Activated CD4-positive, alpha-beta T cell treated with anti-CD3 and anti-CD28 coated beads, Interleukin-2, amount 50 U/mL, for 1 hour (primary cell): ENCODE data around the gene RAB3GAP2.
"Not testable (repeated sequence)": the region's sequence is repeated elsewhere in the genome, so short reads cannot be mapped to it uniquely, and the experiment has no call there.

ENCODE experiments used
- DNase-seq: peaks from one replicate; pipeline ENCODE4 v3.0.0-alpha.2; 2020

The RAB3GAP2 gene

DNA sequence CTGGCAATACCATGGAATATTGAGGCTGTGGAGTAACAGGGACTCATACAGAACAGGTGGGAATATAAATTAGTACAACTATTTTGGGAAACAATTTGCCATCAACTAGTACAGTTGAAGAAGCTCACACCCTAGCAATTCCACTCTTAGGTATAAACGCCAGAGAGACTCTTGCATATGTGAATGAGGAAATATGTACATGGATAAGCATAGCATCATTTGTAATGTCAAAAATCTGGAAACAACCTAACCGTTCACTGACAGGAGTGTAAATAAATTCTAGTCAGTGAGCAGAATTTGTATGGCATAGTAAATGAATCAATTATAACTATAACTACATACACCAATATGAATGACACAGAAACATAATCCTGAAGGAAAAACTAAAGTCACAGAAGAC is 83.7 kb downstream of the RAB3GAP2 start:
- no peak for DNase-seq

DNA sequence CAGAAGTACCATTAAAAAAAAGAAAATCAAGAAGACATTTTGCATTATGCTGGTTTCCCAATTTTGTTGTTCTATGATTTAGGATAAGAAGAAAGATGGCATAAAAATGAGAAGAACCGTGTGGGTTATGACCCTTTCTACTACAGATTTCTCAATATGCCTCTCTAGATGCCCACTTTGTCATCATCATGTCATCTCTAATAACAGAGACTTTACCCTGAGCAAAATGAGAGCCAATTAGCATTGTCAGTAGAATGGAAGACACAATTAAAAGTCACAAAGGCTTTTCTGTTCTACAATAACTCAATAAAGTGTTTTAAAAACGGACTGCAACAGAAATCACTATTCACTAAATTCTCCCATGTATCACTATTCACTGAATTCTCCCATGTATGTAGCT is 85.5 kb downstream of the RAB3GAP2 start:
- DNase-seq: no peak

DNA sequence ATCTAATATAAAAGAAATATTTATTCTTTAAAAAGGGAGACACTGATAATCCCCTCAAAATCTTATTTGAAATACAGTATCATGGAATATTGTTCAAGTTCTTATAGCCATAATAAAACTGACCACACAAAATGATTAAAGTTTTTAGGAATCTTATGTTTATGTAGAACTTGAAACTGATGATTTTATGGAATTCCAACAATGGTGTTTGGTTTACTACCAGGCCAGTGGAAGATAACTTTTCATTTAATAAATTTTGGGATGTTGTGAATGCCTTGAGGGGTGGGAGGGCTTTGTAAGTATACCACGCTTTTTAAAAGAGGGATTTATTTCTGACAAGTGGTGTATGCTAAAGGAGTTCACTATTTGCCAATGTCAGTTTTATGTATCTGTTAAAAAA is 87.7 kb downstream of the RAB3GAP2 start:
- DNase-seq: no peak

DNA sequence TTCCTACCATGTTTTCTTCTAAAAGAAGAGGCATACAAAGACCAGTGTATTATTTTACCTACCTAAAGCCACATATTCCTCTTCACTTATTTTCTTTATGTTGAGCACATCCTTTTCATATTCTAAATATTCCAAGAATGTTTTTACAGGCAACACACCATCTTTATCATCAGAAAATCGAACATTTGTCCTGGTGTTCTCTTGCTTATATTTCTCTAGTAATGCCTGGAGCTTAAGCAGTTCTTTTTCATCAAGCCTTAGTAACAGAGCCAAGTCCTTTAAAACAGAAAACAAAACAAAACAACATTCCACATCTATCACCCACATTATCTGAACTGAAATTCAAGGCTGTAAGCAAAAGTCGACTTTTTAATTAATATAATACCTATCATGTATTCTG is 89.6 kb downstream of the RAB3GAP2 start:
- no peak for DNase-seq

GRCh38 chr1:220182111-220182510 is 90.1 kb downstream of the RAB3GAP2 start:
- no peak for DNase-seq

GRCh38 chr1:220176540-220176939 is 95.7 kb downstream of the RAB3GAP2 start:
- DNase-seq: no peak

DNA sequence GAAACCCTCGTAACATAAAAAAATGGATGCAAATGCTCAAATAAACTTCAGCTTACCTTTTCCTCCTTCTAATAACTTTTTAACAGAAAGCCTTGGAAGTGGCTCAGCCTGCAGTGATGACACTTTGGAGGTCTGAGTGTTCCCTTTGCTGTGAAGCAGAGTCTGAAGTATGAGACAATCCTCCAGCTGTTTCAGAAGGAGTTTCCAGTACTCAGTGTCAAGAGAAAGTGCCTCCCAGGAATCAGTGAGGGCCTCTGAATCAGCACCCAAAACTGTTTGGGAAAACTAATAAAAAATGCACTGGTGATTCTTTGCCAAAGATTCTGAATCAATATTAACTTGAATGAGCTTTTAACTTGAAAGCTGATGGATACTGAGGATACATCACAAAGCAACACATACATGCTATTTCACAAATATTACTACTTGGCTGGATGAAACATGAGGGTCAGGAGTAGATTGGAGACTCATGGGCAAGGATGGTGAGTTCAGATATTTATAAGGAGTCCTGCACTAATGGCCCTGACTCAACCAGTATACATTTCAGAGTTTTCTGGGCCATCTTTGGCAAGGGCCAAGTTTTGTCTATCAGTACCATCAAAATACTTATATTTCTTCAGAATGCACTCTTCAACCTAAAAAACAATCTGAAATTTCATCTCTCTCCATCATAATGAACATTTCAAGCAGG is 101.3 kb downstream of the RAB3GAP2 start:
- DNase-seq: no peak

DNA sequence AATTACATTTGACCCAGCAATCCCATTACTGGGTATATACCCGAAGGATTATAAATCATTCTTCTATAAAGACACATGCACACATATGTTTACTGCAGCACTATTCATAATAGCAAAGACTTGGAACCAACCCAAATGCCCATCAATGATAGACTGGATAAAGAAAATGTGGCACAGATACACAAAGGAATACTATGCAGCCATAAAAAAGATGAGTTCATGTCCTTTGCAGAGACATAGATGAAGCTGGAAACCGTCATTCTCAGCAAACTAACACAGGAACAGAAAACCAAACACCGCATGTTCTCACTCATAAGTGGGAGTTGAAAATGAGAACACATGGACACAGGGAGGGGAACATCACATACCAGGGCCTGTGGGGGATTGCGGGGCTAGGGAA is 102.4 kb downstream of the RAB3GAP2 start:
- DNase-seq: not testable (repeated sequence)

DNA sequence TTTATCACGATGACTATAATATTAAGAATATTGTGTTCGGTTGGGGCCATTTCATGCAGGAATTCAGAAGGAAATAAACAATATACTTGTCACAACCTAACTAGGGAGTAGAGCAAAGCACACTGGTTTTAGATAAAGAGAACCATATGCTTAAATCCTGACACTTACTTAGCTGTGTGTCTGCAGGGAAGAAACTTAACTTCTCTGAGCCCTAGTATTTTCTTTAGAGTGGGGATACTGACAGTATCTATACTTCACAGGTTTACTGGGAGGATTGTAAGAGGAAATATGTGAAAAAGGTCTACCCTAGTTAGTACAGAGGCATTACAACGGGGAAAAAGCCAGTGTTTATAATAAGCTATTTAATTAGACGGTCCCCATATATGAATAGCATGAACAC is 105.4 kb downstream of the RAB3GAP2 start:
- no peak for DNase-seq

DNA sequence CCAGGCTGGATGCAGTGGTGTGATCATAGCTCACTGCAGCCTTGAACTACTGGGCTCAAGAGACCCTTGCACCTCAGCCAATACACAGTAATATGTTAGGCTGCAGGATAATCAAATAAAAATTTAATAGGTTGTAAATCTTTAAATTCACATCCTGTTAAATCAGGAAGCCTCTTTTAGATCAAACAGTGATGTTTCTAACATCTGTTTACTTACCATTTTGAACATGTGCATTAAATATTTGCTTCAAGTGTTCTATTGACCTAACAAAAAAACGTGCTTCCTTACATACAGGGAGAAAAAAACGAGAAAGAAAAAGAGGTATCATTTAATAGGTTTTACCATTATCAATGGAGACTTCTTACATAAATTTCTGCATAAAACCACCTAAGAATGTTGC is 107.7 kb downstream of the RAB3GAP2 start:
- no peak for DNase-seq

GRCh38 chr1:220164116-220164515 is 108.1 kb downstream of the RAB3GAP2 start:
- DNase-seq: no peak

DNA sequence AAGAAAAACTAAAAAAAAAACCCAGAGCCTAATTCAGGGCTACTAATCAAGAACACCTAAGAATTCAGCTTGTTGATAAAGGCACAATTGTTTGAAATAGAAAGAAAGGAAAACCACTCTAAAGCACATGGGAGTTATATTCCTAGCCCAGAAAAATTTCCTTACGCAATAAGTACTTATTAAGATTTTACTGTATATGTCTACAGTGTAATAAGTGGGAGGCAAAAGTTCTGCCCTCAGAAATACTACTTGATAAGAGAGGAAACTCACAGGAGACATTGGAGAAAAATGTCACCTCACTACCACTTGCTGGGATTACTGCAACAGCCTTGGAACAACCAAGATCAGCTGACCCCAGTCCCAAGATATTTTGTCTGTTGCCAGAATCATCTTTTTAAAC is 112.2 kb downstream of the RAB3GAP2 start:
- no peak for DNase-seq

GRCh38 chr1:220159041-220159440 is 113.2 kb downstream of the RAB3GAP2 start:
- no peak for DNase-seq

DNA sequence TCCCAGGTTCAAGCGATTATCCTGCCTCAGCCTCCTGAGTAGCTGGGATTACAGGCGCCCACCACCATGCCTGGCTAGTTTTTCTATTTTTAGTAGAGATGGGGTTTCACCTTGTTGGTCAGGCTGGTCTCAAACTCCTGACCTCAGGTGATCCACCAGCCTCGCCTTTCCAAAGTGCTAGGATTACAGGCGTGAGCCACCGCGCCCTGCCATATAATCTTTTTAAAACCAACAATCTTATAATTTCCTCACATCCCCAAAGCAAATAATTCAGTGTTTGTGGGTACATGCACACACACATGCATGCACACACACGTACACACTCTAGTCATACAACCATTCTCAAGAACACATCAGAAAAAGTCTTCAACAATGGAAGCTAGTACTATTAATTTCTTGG is 113.7 kb downstream of the RAB3GAP2 start:
- not testable (repeated sequence) for DNase-seq

GRCh38 chr1:220157738-220158137 is 114.5 kb downstream of the RAB3GAP2 start:
- DNase-seq: no peak

- DNase-seq: no peak
These were observed 115.6 kb downstream of the RAB3GAP2 start for GRCh38 chr1:220156620-220157146.

GRCh38 chr1:220153147-220153546 is 119.1 kb downstream of the RAB3GAP2 start:
- DNase-seq: no peak

- no peak for DNase-seq
These were observed 120.8 kb downstream of the RAB3GAP2 start for GRCh38 chr1:220151454-220151853.

DNA sequence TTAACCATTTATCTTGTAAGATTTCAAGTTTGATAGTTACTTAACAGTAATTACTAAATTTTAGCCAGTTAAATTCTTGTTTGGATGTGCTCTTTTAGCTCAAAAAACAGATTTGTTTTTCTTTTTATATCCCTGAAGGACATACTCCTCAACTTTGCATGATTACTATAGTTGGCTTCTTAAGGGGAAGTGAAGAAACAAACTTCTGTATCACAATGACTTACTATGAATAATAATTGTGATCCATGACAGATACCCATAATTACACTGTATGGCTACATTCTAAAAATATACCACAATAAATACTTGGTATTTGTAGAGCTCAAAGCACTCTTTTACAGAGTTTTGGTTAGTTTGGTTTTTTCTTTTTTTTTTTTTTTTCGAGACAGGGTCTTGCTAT is 122.5 kb downstream of the RAB3GAP2 start:
- DNase-seq: no peak

DNA sequence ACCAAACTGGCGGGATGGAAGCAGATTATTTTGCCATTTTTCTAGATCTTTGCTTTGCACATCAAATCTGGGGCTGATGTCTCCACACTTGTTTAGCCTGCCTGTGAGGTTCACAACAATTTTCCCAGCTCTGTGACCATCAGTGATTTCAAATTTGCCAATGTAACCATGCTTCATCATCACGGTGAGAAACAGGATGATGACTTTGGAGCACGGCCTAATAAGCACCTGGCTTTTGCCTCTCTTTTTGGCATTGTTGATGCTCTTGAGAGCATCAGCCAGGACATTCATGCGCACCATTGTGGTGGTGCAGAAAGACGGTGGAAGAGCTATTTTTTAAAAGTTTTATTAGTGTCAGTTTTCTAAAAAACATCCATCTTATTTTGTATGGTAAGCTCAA is 128.2 kb downstream of the RAB3GAP2 start:
- no peak for DNase-seq

DNA sequence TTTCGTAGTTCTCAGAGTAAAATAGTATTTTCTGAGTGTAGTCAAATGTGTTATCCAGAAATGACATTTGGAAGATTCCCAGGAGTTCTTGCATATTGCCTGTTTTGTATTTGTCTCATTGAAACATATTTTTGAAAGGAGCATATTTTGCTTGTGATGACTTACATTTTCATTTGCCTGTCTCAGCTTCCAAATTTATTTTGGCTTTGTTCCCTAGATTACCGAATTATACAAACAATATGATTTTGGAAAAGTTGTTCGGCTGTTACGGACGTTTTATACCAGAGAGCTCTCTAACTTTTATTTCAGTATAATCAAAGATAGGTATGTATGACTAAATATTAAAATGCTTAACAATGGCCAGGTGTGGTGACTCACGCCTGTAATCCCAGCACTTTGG is 132.3 kb downstream of the RAB3GAP2 start:
- DNase-seq: no peak

GRCh38 chr1:220137019-220137786 is 135.1 kb downstream of the RAB3GAP2 start:
- DNase-seq: no peak

GRCh38 chr1:220135755-220136154 is 136.5 kb downstream of the RAB3GAP2 start:
- DNase-seq: no peak

DNA sequence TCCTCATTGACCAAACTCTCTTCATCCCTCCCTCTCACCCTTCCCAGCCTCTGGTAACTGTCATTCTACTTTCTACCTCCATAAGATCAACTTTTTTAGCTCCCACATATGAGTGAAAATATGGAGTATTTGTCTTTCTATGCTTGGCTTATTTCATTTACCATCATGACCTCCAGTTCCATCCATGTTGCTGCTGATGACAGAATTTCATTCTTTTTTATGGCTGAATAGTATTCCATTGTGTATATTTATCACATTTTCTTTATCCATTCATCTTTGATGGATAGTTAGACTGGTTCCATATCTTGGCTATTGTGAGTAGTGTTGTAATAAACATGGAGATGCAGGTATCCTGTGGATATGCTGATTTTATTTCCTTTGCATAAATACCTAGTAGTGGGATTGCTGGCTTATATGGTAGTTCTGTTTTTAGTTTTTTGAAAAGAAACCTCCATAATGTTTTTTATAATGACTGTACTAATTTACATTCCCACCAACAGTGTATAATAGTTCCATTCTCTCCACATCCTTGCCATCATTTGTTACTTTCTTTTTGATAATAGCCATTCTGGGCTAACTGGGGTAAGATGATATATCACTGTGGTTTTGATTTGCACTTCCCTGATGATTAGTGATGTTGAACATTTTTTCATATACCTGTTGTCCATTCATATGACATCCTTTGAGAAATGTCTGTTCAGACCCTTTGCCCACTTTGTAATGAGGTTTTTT is 142.6 kb downstream of the RAB3GAP2 start:
- no peak for DNase-seq
